IPS-15b (cell line): ENCODE data around the gene SAP130.

Experiments used
- H3K27me3 ChIP-seq: one replicate; pipeline ENCODE4 v1.6.1; 2013; ENCODE audit warnings: low read length; ENCODE audit not compliant: control insufficient read depth, insufficient read depth
- H3K36me3 ChIP-seq: one replicate; pipeline ENCODE4 v1.6.1; 2013; ENCODE audit warnings: low read length; ENCODE audit not compliant: control insufficient read depth, insufficient read depth
- H3K4me1 ChIP-seq: one replicate; pipeline ENCODE4 v1.6.1; 2013; ENCODE audit warnings: mild to moderate bottlenecking, low read length; ENCODE audit not compliant: control insufficient read depth, insufficient read depth
- H3K4me3 ChIP-seq: one replicate; pipeline ENCODE4 v1.5.1; 2013; ENCODE audit warnings: low read depth, low read length
- H3K9ac ChIP-seq: one replicate; pipeline ENCODE4 v1.6.1; 2013; ENCODE audit warnings: low read depth, mild to moderate bottlenecking, low read length
- H3K9me3 ChIP-seq: one replicate; pipeline ENCODE4 v1.6.1; 2013; ENCODE audit warnings: mild to moderate bottlenecking, low read length; ENCODE audit not compliant: control insufficient read depth, insufficient read depth

The SAP130 gene

GRCh38 chr2:127943186-127943585, 84.7 kb downstream of the SAP130 start:
- Histone ChIP-seq H3K4me1 (no peaks in the 10 kb centered on the region), H3K27me3 (no peaks in the 10 kb centered on the region), H3K4me3 (no peak overlapping the region), H3K36me3 (peaks cover 13% of the 10 kb centered on the region), H3K9me3 (no peaks in the 10 kb centered on the region), H3K9ac (no peak overlapping the region)

DNA sequence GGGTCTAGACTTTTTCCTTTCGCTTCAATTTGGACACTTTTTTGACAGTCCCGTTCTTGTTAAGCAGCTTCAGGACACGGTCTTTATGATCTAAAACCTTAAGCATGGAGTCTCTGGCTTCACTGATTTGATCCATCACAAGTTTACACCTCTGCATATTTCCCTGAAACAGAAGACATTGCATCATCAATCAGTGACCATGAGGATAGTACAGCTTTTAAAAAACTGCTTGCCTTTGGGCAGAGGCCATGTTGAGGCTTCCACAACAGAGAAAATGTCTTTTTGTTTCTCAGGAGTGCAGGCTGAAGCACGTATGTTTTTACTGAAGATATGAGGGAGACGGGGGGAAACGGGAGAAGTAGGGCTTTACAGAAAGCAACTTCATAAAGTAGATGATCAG, 85.9 kb downstream of the SAP130 start:
- Histone ChIP-seq H3K36me3 (peaks cover 9% of the 10 kb centered on the region), H3K4me1 (no peaks in the 10 kb centered on the region), H3K4me3 (no peak overlapping the region), H3K27me3 (no peaks in the 10 kb centered on the region), H3K9ac (no peak overlapping the region), H3K9me3 (no peaks in the 10 kb centered on the region)

- no peaks in the 10 kb centered on the region for H3K9me3 ChIP-seq
- no peak overlapping the region for H3K4me3 ChIP-seq
- H3K4me1 ChIP-seq: no peaks in the 10 kb centered on the region
- H3K36me3 ChIP-seq: peaks cover 9% of the 10 kb centered on the region
- H3K27me3 ChIP-seq: no peaks in the 10 kb centered on the region
- no peak overlapping the region for H3K9ac ChIP-seq
Observed at GRCh38 chr2:127941461-127941860, 86.4 kb downstream of the SAP130 start.

- Histone ChIP-seq H3K27me3 (no peaks in the 10 kb centered on the region), H3K36me3 (peaks cover 9% of the 10 kb centered on the region), H3K9ac (no peak overlapping the region), H3K9me3 (no peaks in the 10 kb centered on the region), H3K4me1 (no peaks in the 10 kb centered on the region), H3K4me3 (no peak overlapping the region)
Observed at GRCh38 chr2:127940641-127941040, 87.2 kb downstream of the SAP130 start.

DNA sequence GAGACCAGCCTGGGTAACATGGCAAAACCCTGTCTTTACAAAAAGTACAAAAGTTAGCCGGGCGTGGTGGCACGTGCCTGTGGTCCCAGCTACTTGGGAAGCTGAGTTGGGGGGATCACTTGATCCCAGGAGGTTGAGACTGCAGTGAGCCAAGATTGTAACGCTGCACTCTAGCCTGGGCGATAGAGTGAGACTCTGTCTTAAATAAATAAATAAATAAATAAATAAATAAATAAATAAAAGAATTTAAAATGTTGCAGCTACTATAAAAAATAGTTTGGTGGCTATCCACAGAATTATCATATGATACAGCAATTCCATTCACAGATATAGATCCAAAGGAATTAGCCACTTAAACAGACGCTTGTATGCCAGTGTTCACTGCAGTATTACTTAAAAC, 92.5 kb downstream of the SAP130 start:
- Histone ChIP-seq H3K4me1 (no peaks in the 10 kb centered on the region), H3K36me3 (no peaks in the 10 kb centered on the region), H3K27me3 (no peaks in the 10 kb centered on the region), H3K4me3 (no peak overlapping the region), H3K9me3 (no peaks in the 10 kb centered on the region), H3K9ac (no peak overlapping the region)

GRCh38 chr2:127932199-127932876, 95.5 kb downstream of the SAP130 start:
- Histone ChIP-seq H3K27me3 (no peaks in the 10 kb centered on the region), H3K9me3 (no peaks in the 10 kb centered on the region), H3K9ac (no peak overlapping the region), H3K36me3 (no peaks in the 10 kb centered on the region), H3K4me1 (no peaks in the 10 kb centered on the region), H3K4me3 (no peak overlapping the region)

GRCh38 chr2:127929449-127929848, 98.4 kb downstream of the SAP130 start:
- Histone ChIP-seq H3K4me3 (no peak overlapping the region), H3K9ac (no peak overlapping the region), H3K4me1 (no peaks in the 10 kb centered on the region), H3K27me3 (no peaks in the 10 kb centered on the region), H3K9me3 (no peaks in the 10 kb centered on the region), H3K36me3 (no peaks in the 10 kb centered on the region)

- Histone ChIP-seq H3K4me3 (no peak overlapping the region), H3K36me3 (no peaks in the 10 kb centered on the region), H3K9ac (no peak overlapping the region), H3K4me1 (no peaks in the 10 kb centered on the region), H3K27me3 (no peaks in the 10 kb centered on the region), H3K9me3 (no peaks in the 10 kb centered on the region)
Observed at GRCh38 chr2:127927384-127927783, 100.5 kb downstream of the SAP130 start.

- no peaks in the 10 kb centered on the region for H3K4me1 ChIP-seq
- no peak overlapping the region for H3K4me3 ChIP-seq
- no peaks in the 10 kb centered on the region for H3K36me3 ChIP-seq
- H3K9ac ChIP-seq: no peak overlapping the region
- no peaks in the 10 kb centered on the region for H3K9me3 ChIP-seq
- H3K27me3 ChIP-seq: no peaks in the 10 kb centered on the region
Observed at GRCh38 chr2:127917916-127918315, 109.9 kb downstream of the SAP130 start.

DNA sequence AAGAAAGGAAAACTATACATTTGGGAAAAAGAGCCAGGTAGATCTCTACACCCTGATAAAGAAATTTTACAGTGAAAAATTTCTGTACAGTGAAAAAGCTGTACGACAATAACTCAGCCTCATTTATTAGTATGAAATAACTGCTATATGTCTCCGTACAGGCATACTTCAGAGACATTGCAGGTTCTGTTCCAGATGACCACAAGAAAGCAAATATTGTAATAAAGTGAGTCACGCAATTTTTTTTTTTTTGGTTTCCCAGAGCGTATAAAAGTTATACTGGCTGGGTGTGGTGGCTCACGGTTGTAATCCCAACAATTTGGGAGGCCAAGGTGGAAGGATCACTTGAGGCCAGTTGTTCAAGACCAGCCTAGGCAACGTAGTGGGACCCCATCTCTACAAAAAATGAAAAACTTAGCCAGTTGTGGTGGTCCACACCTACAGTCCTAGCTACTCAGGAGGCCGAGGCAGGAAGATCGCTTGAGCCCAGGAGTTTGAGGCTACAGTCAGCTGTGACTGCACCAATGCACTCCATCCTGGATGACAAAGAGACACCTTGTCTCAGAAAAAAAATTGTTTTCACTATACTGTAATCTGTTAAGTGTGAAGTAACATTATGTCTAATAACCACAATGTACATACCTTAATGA, 113.9 kb downstream of the SAP130 start:
- H3K4me1 ChIP-seq: no peaks in the 10 kb centered on the region
- H3K9me3 ChIP-seq: no peaks in the 10 kb centered on the region
- no peak overlapping the region for H3K9ac ChIP-seq
- no peaks in the 10 kb centered on the region for H3K36me3 ChIP-seq
- H3K4me3 ChIP-seq: no peak overlapping the region
- no peaks in the 10 kb centered on the region for H3K27me3 ChIP-seq

DNA sequence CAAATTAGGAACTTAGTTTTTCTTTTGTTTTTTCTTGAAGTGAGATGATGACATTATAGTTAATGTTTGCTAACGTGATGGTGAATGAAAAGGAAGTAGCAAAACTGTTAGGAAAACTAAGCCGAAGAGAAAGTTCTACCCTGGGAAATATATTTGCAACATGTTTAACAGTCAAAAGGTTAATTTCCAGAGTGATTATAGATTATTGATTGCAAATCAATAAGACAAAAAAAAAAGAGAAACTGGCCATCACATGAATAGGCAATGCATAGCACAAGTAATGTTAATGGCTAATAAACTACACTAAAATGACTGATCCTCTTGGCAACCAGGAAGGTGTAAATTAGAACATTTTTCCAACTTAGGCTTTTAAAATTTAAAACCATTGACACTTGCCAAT, 116.1 kb downstream of the SAP130 start:
- no peaks in the 10 kb centered on the region for H3K4me1 ChIP-seq
- H3K9ac ChIP-seq: no peak overlapping the region
- no peak overlapping the region for H3K4me3 ChIP-seq
- H3K9me3 ChIP-seq: no peaks in the 10 kb centered on the region
- no peaks in the 10 kb centered on the region for H3K27me3 ChIP-seq
- H3K36me3 ChIP-seq: no peaks in the 10 kb centered on the region

- Histone ChIP-seq H3K4me3 (no peak overlapping the region), H3K4me1 (no peaks in the 10 kb centered on the region), H3K9ac (no peak overlapping the region), H3K27me3 (no peaks in the 10 kb centered on the region), H3K9me3 (no peaks in the 10 kb centered on the region), H3K36me3 (no peaks in the 10 kb centered on the region)
Observed at GRCh38 chr2:127910415-127910814, 117.4 kb downstream of the SAP130 start.
